H1 (cell line): ENCODE measurements around the gene SLC27A5. TPM values are rescaled to one million over a fixed set of nuclear protein-coding genes. Genes with fewer than 3 reads are reported as not detected.

Experiments
- CTCF ChIA-PET: fragments of 300-600 bp; sonication (Branson Sonifier 250); formaldehyde crosslinking; loops from one replicate; lab custom pipeline; 2021; ENCODE audit not compliant: partially characterized antibody; lab: Charles Lee
- POLR2A ChIA-PET: fragments of 300-600 bp; sonication (Branson Sonifier 250); formaldehyde crosslinking; loops from one replicate; lab custom pipeline; 2021; ENCODE audit warnings: inconsistent platforms; ENCODE audit not compliant: partially characterized antibody; lab: Charles Lee
- DNase-seq, 2 experiments: peaks; one replicate each; pipeline versions ENCODE4 v3.0.0 to v3.0.0-alpha.2; 2010 to 2022; ENCODE audit warnings: low spot score in 2 of 2, low read depth in 1 of 2, mixed read lengths in 1 of 2
- FAIRE-seq: peaks from 2 replicates; lab custom pipeline; 2011; peaks lifted over from hg19 to GRCh38; lab: Jason Lieb, UNC
- H2AFZ ChIP-seq: 2 replicates; pipeline ENCODE4 v1.8.1; 2012; ENCODE audit warnings: low read length, inconsistent platforms
- H2AK5ac ChIP-seq: 2 replicates; pipeline ENCODE4 v1.6.1; 2013; ENCODE audit warnings: low read depth, low read length
- H2BK120ac ChIP-seq: replicated peaks from 2 replicates; pipeline ENCODE3; 2013; ENCODE audit warnings: low read depth, low read length, inconsistent platforms
- H2BK12ac ChIP-seq: 2 replicates; pipeline ENCODE4 v1.6.1; 2013; ENCODE audit warnings: low read depth, low read length
- H2BK15ac ChIP-seq: 2 replicates; pipeline ENCODE4 v1.6.1; 2013; ENCODE audit warnings: low read length
- H2BK20ac ChIP-seq: 2 replicates; pipeline ENCODE4 v1.6.1; 2013; ENCODE audit warnings: low read length
- H2BK5ac ChIP-seq: 2 replicates; pipeline ENCODE4 v1.6.1; 2013; ENCODE audit warnings: low read depth, low read length
- H3K14ac ChIP-seq: 2 replicates; pipeline ENCODE4 v1.6.1; 2013; ENCODE audit warnings: inconsistent platforms; ENCODE audit not compliant: insufficient read length
- H3K18ac ChIP-seq: 2 replicates; pipeline ENCODE4 v1.6.1; 2013; ENCODE audit warnings: low read length; ENCODE audit errors: extremely low read depth
- H3K23ac ChIP-seq: 2 replicates; pipeline ENCODE4 v1.6.1; 2013; ENCODE audit warnings: inconsistent platforms; ENCODE audit not compliant: insufficient read length
- H3K23me2 ChIP-seq: 2 replicates; pipeline ENCODE4 v1.6.1; 2013; ENCODE audit warnings: low read depth, low read length
- H3K27ac ChIP-seq: 2 replicates; pipeline ENCODE4 v1.6.1; 2011; ENCODE audit warnings: low read depth, low read length, inconsistent platforms
- H3K27me3 ChIP-seq, 4 experiments: replicated peaks in 1 of 4; 1 replicate in 1 of 4; 2 replicates in 3 of 4; pipeline versions ENCODE4 v1.6.1 to v1.8.1; 2011 to 2013; ENCODE audit warnings: low read length in 3 of 4, mild to moderate bottlenecking in 3 of 4, inconsistent platforms in 2 of 4, mixed read lengths in 2 of 4, moderate library complexity in 1 of 4; ENCODE audit not compliant: control insufficient read depth in 3 of 4, insufficient read depth in 3 of 4; ENCODE audit errors: extremely low read depth in 1 of 4
- H3K36me3 ChIP-seq, 4 experiments: 2 replicates each; pipeline versions ENCODE4 v1.6.1 to v1.8.1; 2011 to 2013; ENCODE audit warnings: mild to moderate bottlenecking in 4 of 4, low read length in 3 of 4, moderate library complexity in 2 of 4, control low read depth in 1 of 4, inconsistent platforms in 1 of 4; ENCODE audit not compliant: insufficient read depth in 4 of 4, control insufficient read depth in 2 of 4
- H3K4ac ChIP-seq: replicated peaks from 2 replicates; pipeline ENCODE3; 2013; ENCODE audit warnings: low read length, low read depth, mixed read lengths, inconsistent platforms; ENCODE audit not compliant: insufficient read length
- H3K4me1 ChIP-seq, 4 experiments: replicated peaks in 1 of 4; 1 replicate in 1 of 4; 2 replicates in 3 of 4; pipeline versions ENCODE4 v1.6.1 to v1.8.1; 2011 to 2013; ENCODE audit warnings: low read length in 3 of 4, inconsistent platforms in 2 of 4, mixed read lengths in 1 of 4; ENCODE audit not compliant: insufficient read depth in 4 of 4, control insufficient read depth in 3 of 4
- H3K4me2 ChIP-seq, 2 experiments: 2 replicates each; pipeline versions ENCODE4 v1.6.1 to v1.8.1; 2011 to 2013; ENCODE audit warnings: low read depth in 2 of 2, low read length in 2 of 2, control low read depth in 1 of 2, inconsistent platforms in 1 of 2, mild to moderate bottlenecking in 1 of 2; ENCODE audit not compliant: insufficient read depth in 1 of 2
- H3K4me3 ChIP-seq, 4 experiments: fragments of 200-600, 300-600 bp in 1 of 4; sonication (generic), shearing (Covaris generic), sonication (Bioruptor Twin) in 1 of 4; 2 replicates each; pipeline versions ENCODE4 v1.5.1 to v1.8.1; 2011 to 2016; ENCODE audit warnings: low read length in 4 of 4, low read depth in 3 of 4, control low read depth in 2 of 4, inconsistent platforms in 2 of 4, mild to moderate bottlenecking in 2 of 4, mixed read lengths in 1 of 4, moderate library complexity in 1 of 4; ENCODE audit not compliant: insufficient read depth in 2 of 4; ENCODE audit errors: extremely low read depth in 1 of 4
- H3K56ac ChIP-seq: replicated peaks from 2 replicates; pipeline ENCODE3; 2013; ENCODE audit warnings: low read depth, mild to moderate bottlenecking, mixed read lengths, low read length, inconsistent platforms; ENCODE audit not compliant: insufficient read length
- H3K79me1 ChIP-seq: 2 replicates; pipeline ENCODE4 v1.6.1; 2013; ENCODE audit warnings: low read depth, low read length, control low read depth
- H3K79me2 ChIP-seq, 2 experiments: 2 replicates each; pipeline versions ENCODE4 v1.6.1 to v1.8.1; 2012 to 2013; ENCODE audit warnings: low read length in 2 of 2, mild to moderate bottlenecking in 2 of 2, inconsistent platforms in 1 of 2; ENCODE audit not compliant: insufficient read depth in 2 of 2, control insufficient read depth in 1 of 2
- H3K9ac ChIP-seq, 4 experiments: replicated peaks in 1 of 4; 1 replicate in 1 of 4; 2 replicates in 3 of 4; pipeline versions ENCODE4 v1.6.1 to v1.8.1; 2011 to 2013; ENCODE audit warnings: low read depth in 3 of 4, low read length in 3 of 4, control low read depth in 2 of 4, mild to moderate bottlenecking in 2 of 4, moderate library complexity in 2 of 4, inconsistent platforms in 1 of 4; ENCODE audit errors: extremely low read depth in 1 of 4
- H3K9me3 ChIP-seq, 2 experiments: 2 replicates each; pipeline versions ENCODE4 v1.6.1 to v1.8.1; 2012 to 2013; ENCODE audit warnings: mild to moderate bottlenecking in 2 of 2, moderate library complexity in 2 of 2, control low read depth in 1 of 2, inconsistent platforms in 1 of 2, low read depth in 1 of 2, low read length in 1 of 2, mixed read lengths in 1 of 2; ENCODE audit not compliant: insufficient read depth in 2 of 2
- H4K20me1 ChIP-seq, 2 experiments: replicated peaks in 1 of 2; 2 replicates each; pipeline versions ENCODE3 to v1.8.1; 2011 to 2013; ENCODE audit warnings: inconsistent platforms in 2 of 2, low read length in 2 of 2, mild to moderate bottlenecking in 1 of 2; ENCODE audit not compliant: insufficient read depth in 2 of 2, control insufficient read depth in 1 of 2
- H4K5ac ChIP-seq: 2 replicates; pipeline ENCODE4 v1.6.1; 2013; ENCODE audit warnings: low read length, low read depth, mixed read lengths, inconsistent platforms; ENCODE audit not compliant: insufficient read length
- H4K8ac ChIP-seq: 2 replicates; pipeline ENCODE4 v1.8.0; 2013; ENCODE audit warnings: mild to moderate bottlenecking, moderate library complexity, low read length, inconsistent platforms; ENCODE audit not compliant: insufficient read depth; ENCODE audit errors: extremely low read depth
- H4K91ac ChIP-seq: replicated peaks from 2 replicates; pipeline ENCODE3; 2013; ENCODE audit warnings: low read length, mixed read lengths, inconsistent platforms; ENCODE audit not compliant: insufficient read length
- WGBS, 2 experiments: shearing (Covaris generic) in 1 of 2; methylation state at CpG; one replicate each; pipeline versions ENCODE4 v1.1.6 to v1.1.7; 2013 to 2015; ENCODE audit warnings: low lambda C conversion rate in 2 of 2, mixed read lengths in 2 of 2, inconsistent platforms in 1 of 2, low coverage in 1 of 2, missing lambda C conversion rate in 1 of 2; ENCODE audit not compliant: insufficient replicate concordance in 2 of 2, insufficient coverage in 1 of 2, insufficient read length in 1 of 2; ENCODE audit errors: extremely low coverage in 1 of 2, missing lambda C conversion rate in 1 of 2; 5-methylcytosine and 5-hydroxymethylcytosine counted together
- polyA plus RNA-seq, 7 experiments: library from polyadenylated mRNA; depleted of rRNA in 3 of 7; stranded (reverse) in 5 of 7; unstranded in 2 of 7; fragments of >200 nt in 5 of 7; fragments of 200-250 nt in 2 of 7; gene quantifications; 1 replicate in 5 of 7; 2 replicates in 1 of 7; 4 replicates in 1 of 7; pipeline versions ENCODE4 v1.2.1 to v1.2.3, GENCODE V29; 2011 to 2013; ENCODE audit warnings: missing spikeins in 2 of 7, mixed read lengths in 2 of 7
- total RNA-seq: library from RNA; stranded (reverse); fragmentation: NEBNext Ultra II Directional; extraction: Animal tissue kit (Norgen Biotek cat#: 25700); gene quantifications from 2 replicates; pipeline ENCODE4 v1.2.1, GENCODE V29; 2021

SLC27A5 gene
- total and polyA plus RNA-seq, 2 of the 8 experiments (the other 6 are each of a cell fraction or from before 2014, with no cell fraction given), result 25.1 to 80.5 TPM

GRCh38 chr19:58480831-58481230 is 31.0 kb downstream of the SLC27A5 start:
- WGBS, 2 experiments, result 79% methylated on average over 2 of the region's 2 CpGs; no CpG with 5 or more reads in 1 of the 2 experiments
- Histone ChIP-seq H3K79me2 (no peaks in the 10 kb centered on the region), H3K79me1 (no peaks in the 10 kb centered on the region), H2BK20ac (no peak overlapping the region), H2BK5ac (no peak overlapping the region), H3K27me3 (peaks cover 0 to 3% (median 0%) of the 10 kb centered on the region in 4 experiments; a peak in 2 of 7 replicates), H4K8ac (no peak overlapping the region), H2BK12ac (no peak overlapping the region), H2BK120ac (no peak overlapping the region), H3K4me1 (peaks cover 0 to 5% (median 2%) of the 10 kb centered on the region in 4 experiments; a peak in 6 of 7 replicates), H3K23me2 (peaks cover 7% of the 10 kb centered on the region), H3K4ac (no peak overlapping the region), H3K9me3 (no peaks in the 10 kb centered on the region), H3K36me3 (peaks cover 0 to 2% (median 0%) of the 10 kb centered on the region in 4 experiments; a peak in 2 of 8 replicates), H3K27ac (no peak overlapping the region), H2AFZ (no peak overlapping the region), H3K56ac (no peak overlapping the region), H3K23ac (no peak overlapping the region), H4K91ac (no peak overlapping the region), H4K20me1 (no peaks in the 10 kb centered on the region), H3K14ac (no peak overlapping the region), H2BK15ac (no peak overlapping the region), H3K9ac (no peak overlapping the region), H4K5ac (no peak overlapping the region), H3K4me2 (no peak overlapping the region), H3K18ac (no peak overlapping the region), H3K4me3 (no peak overlapping the region), H2AK5ac (peak overlapping the region; percentile 13; the same call in 1 of the 2 replicates)
- FAIRE-seq (no peak), DNase-seq (no peak)
- ChIA-PET POLR2A (interaction anchor here (1.0 to 2.3 kb wide), 3 partner anchors 16 to 152 kb away, joined by 3 to 6 read pairs (median 3); partner anchors contain the start of gene ZBTB45), CTCF (interaction anchor here (1.6 to 3.2 kb wide), 2 partner anchors 11 to 38 kb away, joined by 3 to 8 read pairs; partner anchors contain the start of gene ZBTB45)
